GM21390 (cell line): ENCODE measurements around the gene CTDSPL.

Source experiments
- ATAC-seq: cut with Tn5 transposase; IDR thresholded peaks from one replicate; pipeline ENCODE4 v1.9.1; 2021; ENCODE audit not compliant: unreplicated experiment

The CTDSPL gene

GRCh38 chr3:37890522-37890921, 28.8 kb downstream of the CTDSPL start:
- no peak for ATAC-seq

GRCh38 chr3:37891227-37891626, 29.5 kb downstream of the CTDSPL start:
- no peak for ATAC-seq

GRCh38 chr3:37892927-37893600, 31.4 kb downstream of the CTDSPL start:
- no peak for ATAC-seq

- no peak for ATAC-seq
These were observed 35.1 kb downstream of the CTDSPL start for GRCh38 chr3:37896827-37897226.

DNA sequence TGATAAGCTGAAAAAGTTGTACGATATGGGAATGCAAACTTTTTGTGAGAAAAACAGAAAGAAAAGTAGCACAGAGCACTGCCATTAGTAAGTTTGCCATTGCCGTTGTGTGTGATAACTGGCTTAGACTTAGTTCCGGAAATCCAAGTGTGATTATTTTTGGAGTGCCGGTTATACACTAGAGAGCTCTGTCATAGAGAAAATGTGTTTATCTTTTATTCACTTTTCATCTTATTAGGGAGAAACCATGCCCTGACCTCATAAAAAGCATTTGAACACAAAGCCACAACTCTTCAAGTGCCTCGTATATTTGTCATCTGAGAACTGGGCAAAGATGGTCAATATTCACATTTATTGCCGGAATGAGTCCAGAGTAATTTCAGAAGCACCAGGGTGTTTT, 36.1 kb downstream of the CTDSPL start:
- ATAC-seq: no peak

DNA sequence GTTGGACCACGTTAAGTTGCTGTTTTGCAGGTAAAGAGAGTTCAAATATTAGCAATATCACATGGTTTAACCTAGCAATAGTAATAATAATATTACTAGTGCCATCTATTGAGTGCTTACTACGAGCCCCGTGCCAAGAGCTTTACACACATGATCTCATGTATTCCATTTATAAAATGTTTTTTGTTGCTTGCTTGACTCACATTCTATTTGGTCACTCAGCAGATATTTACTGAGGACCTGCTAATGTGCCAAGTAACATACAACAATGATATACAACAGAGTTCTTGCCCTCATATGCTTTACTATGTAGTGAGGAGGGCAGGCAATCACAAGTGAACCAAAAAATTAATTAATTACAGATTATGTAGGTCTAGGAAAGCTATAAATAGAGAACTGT, 36.7 kb downstream of the CTDSPL start:
- no peak for ATAC-seq

- peak; percentile 81 for ATAC-seq
These were observed 37.5 kb downstream of the CTDSPL start for GRCh38 chr3:37899101-37899707.

DNA sequence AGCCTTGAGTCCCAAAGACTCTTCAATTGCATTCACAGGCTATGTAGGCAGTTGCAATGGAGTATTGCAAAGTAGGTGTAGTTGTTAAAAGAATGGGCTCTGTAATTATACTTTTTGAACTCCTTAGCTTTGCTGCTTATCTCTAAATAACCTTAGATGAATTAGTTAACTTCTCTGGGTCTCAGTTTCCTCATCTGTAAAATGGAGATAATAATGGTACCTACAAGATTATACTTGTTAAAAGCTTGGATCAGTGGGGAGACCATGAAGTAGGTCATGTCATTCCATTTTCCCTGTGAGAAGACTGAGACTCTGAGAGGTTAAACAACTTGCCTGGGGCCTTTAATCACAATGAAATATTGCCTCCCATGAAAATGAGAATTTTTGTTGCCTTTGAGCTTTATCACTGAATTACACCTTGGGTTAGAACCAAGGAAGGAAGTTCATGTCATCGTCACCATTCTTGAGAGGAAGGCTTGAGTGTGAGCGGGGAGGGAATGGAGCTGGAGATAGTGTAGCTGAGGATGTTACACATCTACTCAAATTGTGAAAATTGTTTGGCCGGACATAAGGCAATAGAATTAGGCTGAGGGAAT, 38.1 kb downstream of the CTDSPL start:
- ATAC-seq: no peak

DNA sequence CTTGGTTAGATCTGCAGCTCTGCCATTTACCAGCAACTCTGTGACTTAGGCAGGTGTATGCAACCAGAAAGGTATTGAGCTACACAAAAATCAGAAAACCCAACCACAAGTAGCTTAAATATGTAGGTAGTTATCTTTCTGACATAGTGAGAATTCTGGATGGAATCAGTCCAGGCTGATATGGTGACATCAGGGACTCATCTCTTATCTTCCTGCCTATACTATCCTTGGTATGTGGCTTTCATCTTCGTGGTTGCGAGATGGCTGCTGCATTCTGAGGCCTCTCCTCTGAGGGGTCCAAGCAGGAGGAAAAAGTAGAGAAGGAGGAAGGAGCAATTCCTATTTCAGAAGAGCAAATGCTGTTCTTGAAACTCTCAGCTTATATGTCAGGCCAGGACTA, 40.0 kb downstream of the CTDSPL start:
- ATAC-seq: no peak

- ATAC-seq: no peak
These were observed 41.0 kb downstream of the CTDSPL start for GRCh38 chr3:37902674-37903073.

GRCh38 chr3:37903320-37903719, 41.6 kb downstream of the CTDSPL start:
- no peak for ATAC-seq

GRCh38 chr3:37903734-37904133, 42.1 kb downstream of the CTDSPL start:
- no peak for ATAC-seq

GRCh38 chr3:37904601-37905000, 42.9 kb downstream of the CTDSPL start:
- no peak for ATAC-seq

- no peak for ATAC-seq
These were observed 43.7 kb downstream of the CTDSPL start for GRCh38 chr3:37905346-37905745.

- ATAC-seq: no peak
These were observed 44.5 kb downstream of the CTDSPL start for GRCh38 chr3:37905987-37906674.

GRCh38 chr3:37906734-37907282, 45.1 kb downstream of the CTDSPL start:
- ATAC-seq: no peak

GRCh38 chr3:37907371-37907770, 45.7 kb downstream of the CTDSPL start:
- no peak for ATAC-seq

DNA sequence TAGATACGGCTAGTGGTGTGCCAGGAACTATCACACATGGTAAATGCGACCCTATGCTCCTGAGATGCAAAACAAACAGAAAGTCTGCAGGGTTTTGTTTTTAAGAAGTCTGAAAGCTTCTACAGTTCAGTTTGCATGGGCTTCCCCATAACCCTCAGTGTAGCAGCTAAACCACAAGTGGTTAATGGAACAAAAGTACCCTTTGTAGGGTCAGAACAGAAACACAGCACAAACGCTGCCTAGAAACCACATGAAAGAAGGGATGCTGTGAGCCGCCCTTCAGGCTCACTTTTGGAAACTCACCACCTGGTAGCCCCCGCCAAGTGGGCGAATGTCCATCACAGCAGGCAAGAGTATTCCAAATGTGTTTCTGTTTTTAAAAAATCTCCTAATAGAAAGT, 46.2 kb downstream of the CTDSPL start:
- ATAC-seq: peak; percentile 97

DNA sequence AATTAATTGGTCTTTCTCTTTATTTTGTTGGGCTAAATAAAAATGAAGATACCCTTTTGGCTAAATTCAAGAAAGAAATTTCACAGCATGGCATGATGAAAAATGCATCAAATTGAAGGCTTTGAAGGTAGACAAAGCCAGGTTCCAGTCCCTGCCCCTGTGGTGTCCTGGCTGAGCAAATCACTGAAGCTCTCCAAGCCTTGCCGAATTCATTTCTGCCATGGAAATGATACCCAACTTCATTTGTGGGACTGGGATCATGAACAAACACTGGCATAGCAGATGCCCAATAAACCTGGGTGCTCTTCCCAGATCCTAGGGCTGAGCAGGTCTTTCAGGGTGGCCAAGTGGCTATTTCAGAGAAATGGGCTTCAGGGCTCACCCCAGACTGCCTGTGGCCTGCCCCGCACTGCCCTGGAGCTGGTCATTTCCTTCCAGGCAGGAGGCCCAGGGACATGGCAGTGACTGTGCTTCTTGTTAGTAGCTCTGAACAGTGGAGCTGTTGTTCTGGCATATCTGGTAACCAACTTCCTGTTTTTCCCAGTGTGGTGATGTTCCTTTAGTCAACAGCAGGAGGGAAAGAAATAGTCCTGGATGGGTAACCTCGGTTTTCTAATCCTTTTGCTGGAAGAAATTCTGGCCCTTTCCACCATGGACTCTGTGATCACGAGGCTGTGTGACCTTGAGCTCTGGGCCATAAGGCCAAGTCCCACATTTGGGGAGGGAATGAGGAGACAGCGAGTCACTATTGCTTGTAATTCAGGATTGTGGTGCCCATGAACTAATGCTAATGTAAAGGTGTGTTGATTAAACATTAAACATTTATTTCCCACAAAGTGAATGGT, 47.6 kb downstream of the CTDSPL start:
- ATAC-seq: no peak

DNA sequence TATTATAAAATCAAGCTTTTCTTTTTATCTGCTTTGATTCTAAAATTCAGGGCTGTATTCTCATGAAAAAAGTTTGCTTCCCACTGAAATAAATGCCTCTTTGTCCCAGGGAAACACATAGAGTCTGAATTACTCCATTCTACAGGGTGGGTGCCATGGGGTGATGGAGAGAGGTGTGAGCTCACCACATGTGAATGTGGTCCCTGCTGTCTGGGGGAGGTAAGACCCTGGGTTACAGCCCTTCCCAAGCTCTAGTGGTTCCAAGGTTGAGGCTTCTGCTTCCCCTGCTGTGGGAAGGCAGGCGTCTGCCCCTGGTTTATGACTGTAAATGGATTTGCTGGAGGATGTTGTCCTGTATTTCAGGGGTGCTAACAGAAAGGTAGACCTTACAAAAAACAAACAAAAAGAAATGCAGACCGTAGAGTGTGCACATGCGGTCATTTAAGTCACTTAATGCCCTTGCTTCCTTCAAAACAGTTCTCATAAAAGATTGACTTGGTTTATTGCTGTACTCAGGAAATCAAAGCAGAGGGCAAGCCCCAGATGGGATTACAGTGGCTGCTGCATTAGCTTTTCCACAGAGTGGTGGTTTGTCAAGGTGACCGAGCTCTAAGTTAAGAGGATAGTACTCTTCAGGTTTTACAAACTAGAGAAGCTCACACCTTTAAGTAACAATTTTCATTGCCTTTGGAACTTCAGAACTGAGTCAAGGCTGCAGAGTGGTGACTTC, 49.2 kb downstream of the CTDSPL start:
- no peak for ATAC-seq
